ENCODE results near the gene ZP2. TPM values are rescaled to one million over a fixed set of nuclear protein-coding genes. Genes with fewer than 3 reads are reported as not detected.
A peak's percentile ranks its signal among the peaks of the same experiment; 100 is the strongest.

ZP2 gene
- total and polyA plus RNA-seq, 9 of the 15 experiments (the other 6 are each of a cell fraction or from before 2014, with no cell fraction given): not detected

- TF ChIP-seq PRDM10 (IDR thresholded peaks at IDR 0.05; ENCODE audit: partially characterized antibody) (no peak), NR4A1 (CRISPR knock-in tag; IDR thresholded peaks at IDR 0.05) (no peak), NR4A1 (tag; IDR thresholded peaks at IDR 0.05) (peak; percentile 71), PTRF (tag; IDR thresholded peaks at IDR 0.05) (peak; percentile 60; the same call in 1 of the 2 replicates), CBFA2T3 (IDR thresholded peaks at IDR 0.05) (peak; percentile 34; the same call in 1 of the 2 replicates), HINFP (tag; conservative IDR thresholded peaks at IDR 0.05; ENCODE audit: low read depth) (0 out of 2 replicates have a peak, but pooled peaks have one; percentile 55), PTTG1 (tag; IDR thresholded peaks at IDR 0.05; ENCODE audit: low read depth) (0 out of 2 replicates have a peak, but pooled peaks have one; percentile 47)
Observed at GRCh38 chr16:21222495-21223337, 11.3 kb upstream of the ZP2 start (continued).
